Gastrocnemius medialis (tissue), 4 donors: ENCODE results near the gene NID1. TPM values are rescaled to one million over a fixed set of nuclear protein-coding genes. Genes with fewer than 3 reads are reported as not detected.

Source experiments
- ATAC-seq, 2 donors: fragments of 150-250 bp; one replicate each; pipeline ENCODE4 v1.9.1; 2016
- DNase-seq, 2 donors: peaks; one replicate each; pipeline ENCODE4 v3.0.0-alpha.2; 2019
- H3K27ac ChIP-seq, 4 donors: fragments of 200-600 bp; sonication (generic); 1 replicate in 1 of 4; 2 replicates in 3 of 4; pipeline ENCODE4 v1.5.1; 2016 to 2018; ENCODE audit warnings: mild to moderate bottlenecking in 2 of 4, moderate library complexity in 1 of 4
- H3K27me3 ChIP-seq, 3 donors: fragments of 200-600 bp; sonication (generic) in 2 of 3; 1 replicate in 1 of 3; 2 replicates in 2 of 3; pipeline versions ENCODE4 v1.5.1 to v1.6.0; 2016 to 2019; ENCODE audit warnings: mild to moderate bottlenecking in 1 of 3, moderate library complexity in 1 of 3
- H3K36me3 ChIP-seq, 2 donors: fragments of 200-600 bp; sonication (generic) in 1 of 2; one replicate each; pipeline ENCODE4 v1.5.1; 2017 to 2018
- H3K4me1 ChIP-seq, 2 donors: fragments of 200-600 bp; sonication (generic) in 1 of 2; one replicate each; pipeline ENCODE4 v1.5.1; 2016 to 2017; ENCODE audit warnings: mild to moderate bottlenecking in 2 of 2
- H3K4me3 ChIP-seq, 4 donors: fragments of 200-600 bp; sonication (generic) in 3 of 4; 1 replicate in 1 of 4; 2 replicates in 3 of 4; pipeline ENCODE4 v1.5.1; 2016 to 2019; ENCODE audit warnings: mild to moderate bottlenecking in 2 of 4
- H3K9me3 ChIP-seq, 3 donors: fragments of 200-600 bp; sonication (generic) in 2 of 3; 1 replicate in 1 of 3; 2 replicates in 2 of 3; pipeline ENCODE4 v1.5.1; 2016 to 2019
- CTCF ChIP-seq, 5 experiments: fragments of 450-650 bp in 3 of 5; fragments of 200-600 bp in 2 of 5; sonication (generic) in 2 of 5; IDR thresholded peaks in 4 of 5; conservative IDR thresholded peaks in 1 of 5; 1 replicate in 4 of 5; 2 replicates in 1 of 5; pipeline ENCODE4 v1.5.1; 2016 to 2019; ENCODE audit warnings: antibody characterized with exemption in 5 of 5, mild to moderate bottlenecking in 3 of 5, moderate library complexity in 3 of 5
- POLR2A ChIP-seq, 2 donors: fragments of 450-650 bp; IDR thresholded peaks; one replicate each; pipeline ENCODE4 v1.6.1; 2017; ENCODE audit warnings: antibody characterized with exemption in 2 of 2, mild to moderate bottlenecking in 2 of 2, moderate library complexity in 2 of 2
- in situ Hi-C, 4 donors: fragments of 200-750 bp; cut with MboI; loops; one replicate each; pipeline versions ENCODE4 v1.15.0 to v1.8.0; 2017; ENCODE audit warnings: low sequenced_read_pairs in 4 of 4
- intact Hi-C: fragments of 100-400 bp; cut with DNase I; formaldehyde crosslinking; loops from one replicate; pipeline ENCODE4 v1.15.1; 2023; ENCODE audit warnings: low total_unique reads
- total RNA-seq, 4 donors: library from RNA; depleted of rRNA; stranded (reverse); fragments of >200 nt; gene quantifications; one replicate each; pipeline versions ENCODE4 v1.1.0 to v1.2.3, GENCODE V29; 2016

The NID1 gene
- total RNA-seq, 4 donors from 2014 or later, result 33.7 to 79.0 (median 51.7) TPM

DNA sequence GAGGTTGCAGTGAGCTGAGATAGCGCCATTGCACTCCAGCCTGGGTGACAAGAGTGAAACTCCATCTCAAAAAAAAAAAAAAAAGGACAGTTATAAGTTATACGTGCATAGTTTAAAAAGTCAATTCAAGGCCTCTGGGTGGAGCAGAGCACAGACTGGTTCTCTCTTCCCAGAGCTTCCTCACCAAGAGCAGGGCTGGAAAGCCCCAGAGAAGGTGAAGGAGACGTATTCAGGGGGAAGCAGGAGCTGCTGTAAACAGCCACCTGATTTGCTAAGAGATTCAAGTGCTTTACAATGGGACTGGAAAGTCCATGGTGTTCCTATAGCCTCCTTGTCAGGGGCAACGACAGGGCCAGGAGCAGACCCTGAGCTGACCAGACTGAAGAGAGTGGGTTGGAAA lies 113.2 kb downstream of the NID1 start:
- Histone ChIP-seq H3K4me1 (no peaks in the 10 kb centered on the region), H3K27me3 (no peaks in the 10 kb centered on the region), H3K27ac (no peak overlapping the region), H3K36me3 (no peaks in the 10 kb centered on the region), H3K4me3 (no peak overlapping the region), H3K9me3 (no peaks in the 10 kb centered on the region)
- no peak for ATAC-seq
- in situ Hi-C loops (loop anchor here in 1 of 4 donors (25.0 kb wide), 1 partner anchor 439 kb away; the partner anchor contains the start of gene B3GALNT2), intact Hi-C loops (no loop called here)
- no peak for DNase-seq
- no peak for TF ChIP-seq POLR2A (IDR thresholded peaks at IDR 0.05)
- TF ChIP-seq CTCF (IDR thresholded peaks at IDR 0.05 in 4 of 5, conservative IDR thresholded peaks at IDR 0.05 in 1 of 5), result no peak

DNA sequence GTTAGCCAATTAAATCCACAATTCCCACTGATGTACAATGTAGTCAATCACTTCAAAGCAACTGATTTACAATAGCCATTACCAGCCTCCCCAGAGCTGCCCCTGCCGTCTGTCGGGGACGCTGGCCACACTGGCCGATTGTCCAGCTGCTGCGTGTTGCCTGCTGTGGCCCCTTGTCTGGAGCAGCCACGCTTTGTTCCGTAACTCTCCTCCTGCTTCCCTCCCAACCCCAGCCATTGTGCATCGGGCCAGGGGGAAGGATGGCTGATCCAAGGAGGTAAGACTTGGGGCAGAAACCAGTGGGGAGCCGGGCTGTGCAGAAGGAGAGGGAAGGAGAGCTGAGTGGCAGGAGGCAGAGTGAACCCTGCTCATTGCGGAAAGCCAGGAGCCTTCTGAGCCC lies 114.6 kb downstream of the NID1 start:
- Histone ChIP-seq H3K4me1 (no peaks in the 10 kb centered on the region), H3K36me3 (no peaks in the 10 kb centered on the region), H3K27ac (no peak overlapping the region), H3K4me3 (no peak overlapping the region), H3K9me3 (no peaks in the 10 kb centered on the region), H3K27me3 (no peaks in the 10 kb centered on the region)
- in situ Hi-C loops, result loop anchor here in 1 of 4 donors (25.0 kb wide), 1 partner anchor 438 kb away; the partner anchor contains the start of gene B3GALNT2
- ATAC-seq (no peak), DNase-seq (no peak)
- TF ChIP-seq POLR2A (IDR thresholded peaks at IDR 0.05), result no peak
- TF ChIP-seq CTCF (IDR thresholded peaks at IDR 0.05 in 4 of 5, conservative IDR thresholded peaks at IDR 0.05 in 1 of 5), result no peak
- intact Hi-C loops, result no loop called here

DNA sequence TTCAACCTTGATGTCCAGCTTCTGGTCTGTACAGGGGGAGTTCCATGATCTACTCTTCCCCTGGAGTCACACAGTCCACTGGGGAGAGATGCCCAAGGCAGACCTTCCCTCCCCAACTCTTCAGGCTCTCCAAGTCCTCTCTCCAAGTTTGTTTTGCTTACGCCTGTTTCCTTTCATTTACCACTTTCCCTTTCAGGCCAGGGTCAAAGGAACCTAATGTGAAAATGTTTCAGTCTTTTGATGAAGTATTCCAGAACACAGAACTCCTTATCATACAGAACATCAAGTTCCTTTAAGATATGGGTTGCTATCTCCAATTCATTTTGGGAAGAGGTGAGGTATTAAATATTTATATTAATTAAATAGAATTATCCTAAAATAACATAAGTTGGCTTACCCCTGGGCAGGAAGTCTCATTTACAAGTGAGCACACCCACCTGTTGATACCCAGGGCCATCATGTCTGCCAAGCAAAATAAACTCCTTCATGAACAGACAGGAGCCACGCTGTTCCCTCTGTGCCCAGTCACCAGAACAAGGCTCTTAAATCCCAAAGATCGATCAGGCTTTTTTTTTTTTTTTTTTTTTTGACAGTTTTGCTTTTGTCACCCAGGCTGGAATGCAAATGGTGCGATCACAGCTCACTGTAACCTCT lies 116.0 kb downstream of the NID1 start:
- H3K4me3 ChIP-seq, result no peak overlapping the region
- TF ChIP-seq CTCF (IDR thresholded peaks at IDR 0.05 in 4 of 5, conservative IDR thresholded peaks at IDR 0.05 in 1 of 5) (no peak), POLR2A (IDR thresholded peaks at IDR 0.05) (no peak)
- no peaks in the 10 kb centered on the region for H3K4me1 ChIP-seq
- no peak for ATAC-seq
- H3K27ac ChIP-seq, result no peak overlapping the region
- DNase-seq, result no peak
- in situ Hi-C loops, result no loop called here
- no peaks in the 10 kb centered on the region for H3K9me3 ChIP-seq
- intact Hi-C loops, result no loop called here
- H3K36me3 ChIP-seq, result no peaks in the 10 kb centered on the region
- no peaks in the 10 kb centered on the region for H3K27me3 ChIP-seq

DNA sequence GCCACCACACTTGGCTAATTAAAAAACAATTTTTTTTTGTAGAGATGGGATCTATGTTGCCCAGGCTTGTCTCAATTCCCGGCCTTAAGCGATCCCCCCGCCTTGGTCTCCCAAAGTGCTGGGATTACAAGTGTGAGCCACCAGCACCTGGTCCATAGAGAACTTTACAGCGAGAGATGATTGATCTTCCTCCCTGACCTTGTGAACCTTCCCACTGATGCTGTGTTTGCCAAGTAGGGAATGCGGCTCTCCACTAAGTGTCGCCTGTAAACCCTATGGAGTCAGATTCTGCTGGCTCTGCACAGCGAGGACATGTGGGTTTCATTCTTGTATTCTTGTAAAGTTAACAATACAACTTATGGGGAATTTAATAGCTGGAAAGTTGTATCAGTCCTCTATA lies 116.9 kb downstream of the NID1 start:
- H3K4me3 ChIP-seq, result no peak overlapping the region
- H3K4me1 ChIP-seq, result no peaks in the 10 kb centered on the region
- TF ChIP-seq CTCF (IDR thresholded peaks at IDR 0.05 in 4 of 5, conservative IDR thresholded peaks at IDR 0.05 in 1 of 5), result no peak
- TF ChIP-seq POLR2A (IDR thresholded peaks at IDR 0.05), result no peak
- intact Hi-C loops, result no loop called here
- DNase-seq (no peak), ATAC-seq (no peak)
- in situ Hi-C loops, result no loop called here
- H3K27me3 ChIP-seq, result no peaks in the 10 kb centered on the region
- H3K9me3 ChIP-seq, result no peaks in the 10 kb centered on the region
- no peaks in the 10 kb centered on the region for H3K36me3 ChIP-seq
- H3K27ac ChIP-seq, result no peak overlapping the region

- Histone ChIP-seq H3K4me1 (no peaks in the 10 kb centered on the region), H3K27ac (no peak overlapping the region), H3K4me3 (no peak overlapping the region), H3K27me3 (no peaks in the 10 kb centered on the region), H3K9me3 (no peaks in the 10 kb centered on the region), H3K36me3 (no peaks in the 10 kb centered on the region)
- no peak for DNase-seq
- intact Hi-C loops, result no loop called here
- no peak for TF ChIP-seq POLR2A (IDR thresholded peaks at IDR 0.05)
- TF ChIP-seq CTCF (IDR thresholded peaks at IDR 0.05 in 4 of 5, conservative IDR thresholded peaks at IDR 0.05 in 1 of 5), result no peak
- no peak for ATAC-seq
- in situ Hi-C loops, result no loop called here
Observed at GRCh38 chr1:235946571-235946981, 118.3 kb downstream of the NID1 start.
